DMS114 treated with DMSO at 0.1 percent for 48 hours (cell line): ENCODE measurements around the gene ZNF76.

Source experiments
- DNase-seq: peaks from one replicate; lab custom pipeline; 2025; ENCODE audit not compliant: unreplicated experiment; lab: John Stamatoyannopoulos, UW

Gene ZNF76

DNA sequence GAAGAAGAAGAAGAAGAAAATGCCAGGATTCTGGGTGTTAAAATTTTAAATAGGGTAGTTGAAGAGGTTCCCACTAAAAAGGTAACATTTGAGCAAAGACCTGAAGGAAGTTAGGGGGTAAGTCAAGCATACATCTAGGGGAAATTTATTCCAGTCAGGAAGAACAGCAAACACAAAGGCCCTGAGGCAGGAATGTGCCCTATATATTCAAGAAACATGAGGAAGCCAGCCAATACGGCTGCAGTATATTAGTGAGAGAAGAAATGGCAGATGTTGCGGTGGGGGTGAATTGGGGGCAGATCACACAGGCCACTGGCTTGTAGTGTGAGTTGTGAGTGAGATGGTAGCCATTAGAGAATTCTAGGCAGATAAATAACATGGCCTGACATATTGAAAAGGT lies 6.0 kb downstream of the ZNF76 start:
- DNase-seq, result no peak

DNA sequence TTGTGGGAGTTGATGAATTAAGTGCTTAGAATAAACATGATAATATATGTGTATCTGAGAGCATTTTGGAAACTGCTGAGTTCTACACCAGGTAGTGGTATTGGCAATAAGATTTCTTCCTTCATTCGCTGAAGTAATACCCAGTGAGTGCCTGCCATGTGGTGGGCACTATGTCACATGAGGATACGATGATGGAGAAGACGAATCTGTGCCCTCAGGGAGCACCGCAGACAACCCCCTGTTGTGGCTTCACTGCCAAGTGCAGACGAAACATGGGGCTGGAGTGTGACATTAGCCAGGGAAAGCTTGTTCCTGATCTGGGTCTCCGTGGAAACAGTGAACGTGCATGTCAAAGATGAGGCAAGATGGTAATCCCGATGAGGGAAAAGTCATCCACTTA lies 7.9 kb downstream of the ZNF76 start:
- DNase-seq, result no peak

DNA sequence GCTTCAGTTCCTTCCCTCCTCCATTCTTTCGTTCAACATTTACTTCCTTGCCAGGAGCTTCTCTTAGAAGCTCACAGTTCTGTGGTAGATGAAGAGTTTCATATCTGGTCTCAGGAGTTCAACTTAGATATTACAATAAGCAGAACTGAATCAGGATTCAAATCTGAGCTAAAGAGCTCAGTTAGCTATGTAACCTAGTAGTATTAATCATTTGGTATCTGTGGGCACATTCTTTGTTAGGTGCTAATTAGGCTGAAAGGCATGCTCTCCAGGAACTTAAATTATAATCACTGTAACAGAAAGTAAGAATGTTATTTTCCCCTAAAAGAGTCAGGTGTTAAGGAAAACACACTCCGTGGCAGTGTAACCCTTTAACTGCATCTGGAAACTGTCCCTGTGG lies 8.4 kb downstream of the ZNF76 start:
- no peak for DNase-seq

DNA sequence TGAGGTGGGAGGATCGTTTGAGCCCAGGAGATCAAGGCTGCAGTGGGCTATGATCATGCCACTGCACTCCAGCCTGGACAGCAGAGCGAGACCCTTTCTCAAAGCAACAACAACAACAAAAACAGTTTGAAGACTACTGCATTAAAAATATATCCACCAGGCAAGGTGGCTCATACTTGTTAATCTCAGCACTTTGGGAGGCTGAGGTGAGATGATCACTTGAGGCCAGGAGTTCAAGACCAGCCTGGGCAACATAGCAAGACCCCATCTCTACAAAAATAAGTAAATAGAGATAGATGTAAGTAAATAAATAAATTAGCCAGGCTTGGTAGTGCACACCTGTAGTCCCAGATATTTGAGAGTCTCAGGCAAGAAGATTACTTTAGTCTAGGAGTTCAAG lies 12.5 kb downstream of the ZNF76 start:
- DNase-seq, result no peak

DNA sequence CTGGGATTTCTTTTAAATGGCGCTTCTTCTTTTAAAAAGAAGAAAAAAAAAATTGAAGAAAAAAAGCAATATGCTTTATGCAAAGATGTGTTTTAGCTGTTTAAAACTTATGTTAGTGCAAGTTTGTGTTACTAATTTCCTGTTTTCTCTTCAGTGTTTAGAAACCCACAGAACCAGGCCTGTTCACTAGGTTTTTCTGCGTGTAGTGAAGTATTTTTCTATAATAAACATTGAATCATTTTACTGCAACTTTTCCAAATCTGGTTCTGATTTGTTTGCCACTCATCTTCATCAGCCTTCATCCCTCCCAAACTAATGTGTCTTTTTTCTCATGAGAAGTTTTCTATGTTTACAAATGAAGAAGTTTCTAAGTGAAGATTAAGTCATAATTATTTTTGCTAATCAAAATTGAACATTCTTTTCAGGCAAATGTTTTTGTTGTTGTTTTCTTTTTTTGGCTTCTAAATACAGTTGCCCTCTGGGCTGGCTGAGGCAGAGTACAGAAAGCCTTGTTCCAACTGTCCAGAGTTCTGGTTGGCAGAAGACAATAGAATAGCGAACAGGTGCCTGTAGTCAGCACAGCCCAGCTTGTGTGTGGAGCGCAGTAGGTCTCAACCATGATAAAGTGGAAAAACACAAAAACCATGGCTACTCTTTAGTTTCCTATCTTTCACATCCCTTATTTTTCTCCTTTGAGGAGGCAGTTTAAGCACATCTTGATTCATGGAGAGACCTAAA lies 14.5 kb downstream of the ZNF76 start:
- DNase-seq, result no peak

DNA sequence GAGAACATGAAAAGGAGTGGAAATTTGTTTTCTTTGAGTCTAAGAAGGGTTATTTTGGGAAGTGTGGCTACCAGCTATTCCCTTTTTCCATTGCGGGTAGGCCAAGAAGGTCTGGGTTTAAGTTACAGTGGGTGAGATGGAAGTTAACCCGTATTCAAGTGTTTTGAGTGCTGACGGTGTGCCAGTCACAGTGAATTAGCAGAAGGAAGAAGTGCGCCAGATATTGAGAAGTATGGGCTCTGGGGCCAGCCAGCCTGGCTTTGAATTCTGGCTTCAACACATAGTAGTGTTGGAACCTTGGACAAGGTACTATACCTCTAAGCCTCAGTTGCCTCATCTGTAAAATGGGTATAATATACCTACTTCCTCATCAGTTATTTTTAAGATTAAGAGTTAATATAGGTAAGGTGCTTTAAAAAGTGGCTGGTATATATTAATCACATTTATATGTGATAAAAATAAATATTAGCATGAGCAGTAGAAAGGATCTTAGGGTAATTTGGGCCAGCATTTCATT lies 16.3 kb downstream of the ZNF76 start:
- DNase-seq, result no peak

DNA sequence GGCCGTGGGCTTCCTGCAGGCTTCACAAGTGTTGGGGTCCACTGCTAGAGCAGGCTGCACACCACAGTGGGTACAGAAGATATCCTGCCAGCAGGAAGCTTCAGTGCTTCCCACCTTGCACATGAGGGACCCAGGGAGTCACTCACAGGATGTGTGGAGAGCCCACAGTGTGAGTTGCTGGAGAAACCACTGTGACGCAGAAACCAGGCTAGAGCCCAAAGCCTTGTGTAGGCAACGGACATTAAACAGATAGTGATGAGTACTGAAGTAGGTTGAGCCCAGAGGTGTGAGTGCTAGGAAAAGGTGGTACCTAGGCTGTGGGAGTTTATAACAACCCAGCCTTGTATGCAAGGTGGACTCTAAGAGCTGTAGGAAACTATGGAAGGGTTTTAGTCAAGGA lies 19.2 kb downstream of the ZNF76 start:
- no peak for DNase-seq

DNA sequence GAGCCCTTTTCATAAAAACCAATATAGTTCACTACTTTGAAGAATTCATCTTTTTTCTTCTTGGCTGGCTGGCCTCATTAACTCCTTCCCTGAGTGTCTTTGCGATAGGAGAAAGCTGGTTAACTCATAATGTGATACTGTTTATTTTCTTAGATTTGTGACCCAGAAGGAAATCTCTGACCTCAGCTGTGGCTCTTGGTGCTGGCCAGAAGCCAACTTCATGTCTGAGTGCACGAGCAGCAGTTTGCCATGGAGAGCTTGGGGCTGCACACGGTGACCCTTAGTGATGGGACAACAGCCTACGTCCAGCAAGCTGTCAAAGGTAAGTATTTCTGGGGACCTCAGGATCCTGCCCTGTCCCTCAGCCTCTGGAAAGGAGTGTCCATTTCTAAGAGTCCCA lies 21.4 kb downstream of the ZNF76 start:
- no peak for DNase-seq

DNA sequence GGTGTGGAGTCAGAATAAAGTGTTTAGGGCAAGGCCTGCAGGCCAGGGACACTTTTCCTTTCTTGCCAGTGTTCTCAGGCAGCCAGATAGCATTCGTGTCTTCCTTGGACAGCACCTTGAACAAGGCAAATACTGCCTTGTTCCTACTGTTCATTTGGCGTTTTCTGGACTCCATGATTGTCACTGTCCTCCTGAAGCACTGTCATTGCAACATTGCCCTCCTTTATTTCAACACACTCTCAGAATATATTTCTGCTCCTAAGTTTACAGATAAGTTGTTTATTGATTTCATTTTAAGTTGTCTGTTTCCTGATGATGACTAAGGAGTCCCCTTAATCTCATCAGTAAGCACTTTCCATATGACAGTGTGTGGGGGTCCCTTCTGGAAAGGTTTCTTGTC lies 22.9 kb downstream of the ZNF76 start:
- DNase-seq, result no peak

DNA sequence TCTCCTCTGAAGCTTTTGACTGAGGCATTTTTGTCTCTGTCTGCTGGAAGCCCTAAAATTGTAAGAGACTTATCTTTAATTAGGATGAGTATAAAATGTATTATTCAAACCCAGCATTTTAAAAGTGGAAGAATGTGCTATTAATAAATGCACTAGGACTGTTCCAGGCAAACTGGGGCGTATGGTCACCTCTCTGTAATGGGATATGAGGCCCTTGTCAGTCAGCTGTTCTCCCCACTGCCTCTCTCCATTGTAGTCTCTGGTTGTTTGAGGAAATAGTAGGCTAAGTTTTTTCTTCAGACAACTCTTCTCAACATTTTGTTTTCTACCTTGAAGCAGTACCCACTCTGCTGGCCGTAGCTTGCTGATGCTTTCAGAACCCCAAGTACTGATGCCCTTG lies 23.8 kb downstream of the ZNF76 start:
- no peak for DNase-seq

DNA sequence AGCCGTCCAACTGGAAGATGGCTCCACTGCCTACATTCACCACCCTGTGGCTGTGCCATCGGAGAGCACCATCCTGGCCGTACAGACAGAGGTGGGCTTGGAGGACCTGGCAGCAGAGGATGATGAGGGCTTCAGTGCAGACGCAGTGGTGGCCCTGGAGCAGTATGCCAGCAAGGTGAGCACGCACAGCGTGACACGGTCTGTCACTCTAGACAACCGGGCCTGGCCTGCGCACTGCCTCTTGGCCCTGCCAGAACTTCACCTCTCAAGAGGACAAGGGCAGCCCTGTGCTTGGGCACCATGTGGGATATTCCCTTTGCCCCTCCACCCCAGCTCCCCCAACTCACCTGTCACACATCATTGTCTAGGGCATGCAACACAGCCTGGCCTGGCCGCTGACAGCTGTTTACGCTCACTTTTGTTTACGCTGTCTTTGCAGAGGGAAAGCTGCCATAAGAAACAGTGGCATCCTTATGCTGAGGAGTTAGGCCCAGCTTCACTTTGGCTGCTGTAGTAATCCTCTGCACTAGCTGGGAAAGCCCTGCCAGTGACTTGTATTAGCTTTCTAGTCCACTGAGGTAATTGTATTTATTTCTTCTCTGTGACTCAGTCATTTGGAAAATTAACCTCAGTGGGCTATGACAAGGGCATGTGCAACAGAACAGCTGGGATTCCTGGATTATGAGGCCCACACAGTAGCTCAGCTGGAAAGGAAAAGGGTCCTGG lies 28.3 kb downstream of the ZNF76 start:
- DNase-seq, result no peak

DNA sequence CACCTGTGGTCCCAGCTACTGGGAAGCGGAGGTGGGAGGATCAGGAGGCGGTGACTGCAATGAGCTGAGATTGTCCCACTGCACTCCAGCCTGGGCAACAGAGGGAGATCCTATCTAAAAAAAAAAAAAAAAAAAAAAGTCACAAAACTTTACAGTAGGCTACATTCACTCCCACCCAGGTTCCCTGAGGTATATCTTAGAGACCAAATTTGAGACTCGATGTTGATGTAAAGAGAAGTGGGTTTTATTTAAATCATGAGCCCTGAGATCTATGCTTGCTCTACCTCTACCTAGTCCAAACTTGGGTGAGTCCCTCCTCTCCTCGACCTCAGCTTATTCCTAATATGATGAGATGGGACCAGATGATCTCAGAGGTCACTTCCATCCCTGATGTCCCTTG lies 29.3 kb downstream of the ZNF76 start:
- no peak for DNase-seq

DNA sequence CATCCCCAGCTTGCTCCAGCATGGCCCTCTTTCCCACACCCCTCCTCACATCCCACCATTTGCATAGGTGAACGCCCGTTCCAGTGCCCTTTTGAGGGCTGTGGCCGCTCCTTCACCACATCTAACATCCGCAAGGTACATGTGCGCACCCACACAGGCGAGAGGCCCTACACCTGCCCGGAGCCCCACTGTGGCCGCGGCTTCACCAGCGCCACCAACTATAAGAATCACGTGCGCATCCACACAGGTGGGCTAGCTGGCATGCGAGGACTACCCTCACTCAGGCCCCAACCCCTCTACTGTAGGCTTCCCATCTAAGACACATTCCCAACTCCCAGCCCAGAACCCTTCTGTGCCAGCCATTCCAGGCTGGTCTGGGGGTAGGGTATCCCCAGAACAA lies 32.0 kb downstream of the ZNF76 start:
- DNase-seq, result no peak

DNA sequence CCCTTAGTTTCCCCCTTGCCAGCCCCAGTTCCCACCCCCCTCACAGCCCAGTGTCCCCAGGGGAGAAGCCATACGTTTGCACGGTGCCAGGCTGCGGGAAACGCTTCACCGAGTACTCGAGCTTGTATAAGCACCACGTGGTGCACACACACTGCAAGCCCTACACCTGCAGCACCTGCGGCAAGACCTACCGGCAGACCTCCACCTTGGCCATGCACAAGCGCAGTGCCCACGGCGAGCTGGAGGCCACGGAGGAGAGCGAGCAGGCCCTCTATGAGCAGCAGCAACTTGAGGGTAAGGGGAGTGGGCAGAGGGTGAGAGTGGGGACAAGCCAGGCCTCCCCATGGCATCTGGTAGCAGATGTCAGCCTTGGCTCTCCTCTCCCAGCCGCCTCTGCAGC lies 33.0 kb downstream of the ZNF76 start:
- no peak for DNase-seq

DNA sequence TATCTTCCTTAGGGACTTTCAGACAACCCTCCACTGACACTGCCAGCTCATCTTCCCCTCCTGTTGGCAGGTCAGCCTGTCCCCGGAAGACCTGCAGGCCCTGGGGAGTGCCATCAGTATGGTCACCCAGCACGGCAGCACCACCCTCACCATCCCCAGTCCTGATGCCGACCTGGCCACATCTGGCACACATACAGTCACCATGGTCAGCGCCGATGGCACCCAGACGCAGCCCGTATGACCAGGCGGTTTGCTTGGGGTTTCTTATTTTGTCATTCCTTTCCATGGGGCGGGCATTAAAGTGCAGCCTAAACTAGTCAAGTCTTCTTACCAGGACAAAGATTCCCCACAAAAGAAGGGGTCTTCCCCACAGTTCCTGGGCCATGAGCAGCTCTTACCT lies 34.1 kb downstream of the ZNF76 start:
- DNase-seq, result no peak

DNA sequence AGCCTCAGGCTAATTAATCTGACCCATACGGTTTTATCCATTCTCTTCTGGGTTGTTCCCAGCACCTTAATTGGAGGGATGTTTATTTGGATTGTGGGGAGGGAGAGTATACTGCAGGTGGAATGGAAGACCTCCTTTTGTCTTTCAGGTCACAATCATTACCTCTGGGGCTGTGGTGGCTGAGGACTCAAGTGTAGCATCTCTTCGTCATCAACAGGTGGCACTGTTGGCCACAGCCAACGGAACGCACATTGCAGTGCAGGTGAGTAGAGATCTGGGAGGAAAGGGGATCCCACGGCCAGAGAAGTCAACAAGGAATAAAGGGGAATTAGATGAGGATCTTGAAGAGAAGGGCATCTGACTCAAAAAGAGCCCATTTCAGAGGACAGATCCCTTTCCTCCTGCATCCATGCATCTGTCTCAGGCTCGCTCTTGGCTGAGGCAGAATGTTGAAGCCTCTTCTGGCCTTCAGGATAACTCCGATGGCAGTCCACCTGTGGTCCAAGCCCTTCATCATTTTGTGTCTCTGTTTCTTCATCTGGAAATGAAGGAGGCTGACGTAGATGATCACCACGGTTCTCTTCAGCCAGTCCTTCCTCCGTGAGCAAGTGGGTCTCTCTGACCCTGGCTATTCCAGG lies 34.9 kb downstream of the ZNF76 start:
- no peak for DNase-seq

DNA sequence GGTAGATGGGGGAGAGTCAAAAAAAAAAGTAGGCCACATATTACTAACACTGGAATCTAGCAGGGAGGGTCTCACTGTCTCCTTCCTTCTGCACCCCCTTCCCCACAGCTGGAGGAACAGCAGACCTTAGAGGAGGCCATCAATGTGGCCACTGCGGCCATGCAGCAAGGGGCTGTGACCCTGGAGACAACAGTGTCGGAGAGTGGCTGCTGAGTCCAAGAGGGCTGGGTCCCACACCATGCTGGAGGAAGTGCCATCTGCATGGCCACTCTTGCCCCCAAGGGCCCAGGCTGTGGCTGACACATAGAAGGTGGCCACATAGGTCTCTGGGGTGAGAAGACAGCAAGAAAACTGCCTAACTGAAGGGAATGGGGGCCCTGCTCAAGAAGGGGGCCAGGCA lies 35.5 kb downstream of the ZNF76 start:
- no peak for DNase-seq

DNA sequence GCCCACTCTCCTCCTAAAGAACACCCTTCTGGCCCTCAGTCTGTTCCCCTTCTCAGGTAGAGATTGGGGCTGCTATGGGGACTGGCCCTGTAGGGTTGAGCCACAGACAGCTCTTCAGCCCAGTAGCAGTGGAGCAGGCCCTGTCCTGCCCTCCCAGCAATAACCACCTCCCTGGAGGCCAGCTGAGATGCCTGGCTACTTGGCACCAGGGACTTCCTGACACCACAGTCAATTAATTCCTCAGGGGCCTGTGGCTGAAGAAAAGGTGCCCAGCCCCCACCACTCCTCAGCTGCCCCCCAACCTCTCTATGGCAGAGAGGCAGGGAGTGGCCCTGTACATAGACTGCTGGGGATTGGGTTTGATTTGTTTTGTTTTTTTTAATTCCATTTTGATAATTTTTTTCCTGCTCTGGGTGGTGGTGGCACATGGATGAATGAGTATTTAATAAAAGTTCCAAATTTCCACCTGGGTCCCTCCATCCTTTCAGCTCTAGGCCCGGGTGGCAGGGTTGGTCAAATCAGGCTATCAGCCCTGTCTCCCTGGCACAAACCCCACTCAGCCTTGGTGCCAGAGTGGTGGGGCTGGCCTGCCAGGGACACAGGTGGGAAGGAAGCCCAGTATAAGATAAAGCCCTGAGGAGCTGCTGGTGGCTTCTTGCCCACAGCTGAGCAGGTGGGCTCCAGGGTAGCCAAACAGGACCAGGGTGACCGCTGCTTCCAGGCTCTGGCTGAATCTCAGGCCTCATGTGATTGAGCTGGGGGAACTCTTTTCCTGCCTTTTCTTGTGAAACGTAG lies 36.2 kb downstream of the ZNF76 start:
- no peak for DNase-seq

DNA sequence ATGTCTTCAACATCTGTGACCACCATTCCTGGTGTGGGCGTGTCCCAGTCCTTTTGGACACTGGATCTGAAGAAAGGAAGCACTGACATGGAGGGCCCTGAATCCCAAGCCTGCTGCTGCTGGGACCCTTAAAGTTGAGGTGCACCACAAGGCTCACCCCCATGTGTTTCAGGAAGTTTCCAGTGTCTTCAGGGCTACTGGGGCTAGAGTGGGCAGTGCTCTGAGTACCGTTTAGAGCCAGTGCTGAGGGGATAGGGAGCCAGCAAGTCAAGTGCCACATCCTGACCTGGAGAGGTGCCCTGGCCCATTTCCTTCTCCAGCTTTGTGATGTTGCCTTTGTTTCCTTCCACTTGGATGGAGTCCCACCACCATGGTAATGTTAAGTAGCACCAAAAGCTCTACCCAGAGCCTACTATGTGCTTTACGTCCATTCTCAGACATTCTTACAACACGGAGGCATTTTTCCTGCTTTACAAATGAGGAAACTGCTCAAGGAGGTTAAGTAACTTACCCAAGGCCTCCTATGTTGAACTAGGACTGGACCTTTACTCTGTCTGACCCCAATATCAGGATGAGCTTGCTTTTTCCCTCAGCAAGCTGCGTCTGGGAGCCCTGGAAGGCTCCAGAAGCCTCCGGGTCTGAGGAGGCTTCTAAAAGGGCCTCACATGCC lies 37.5 kb downstream of the ZNF76 start:
- DNase-seq, result no peak

DNA sequence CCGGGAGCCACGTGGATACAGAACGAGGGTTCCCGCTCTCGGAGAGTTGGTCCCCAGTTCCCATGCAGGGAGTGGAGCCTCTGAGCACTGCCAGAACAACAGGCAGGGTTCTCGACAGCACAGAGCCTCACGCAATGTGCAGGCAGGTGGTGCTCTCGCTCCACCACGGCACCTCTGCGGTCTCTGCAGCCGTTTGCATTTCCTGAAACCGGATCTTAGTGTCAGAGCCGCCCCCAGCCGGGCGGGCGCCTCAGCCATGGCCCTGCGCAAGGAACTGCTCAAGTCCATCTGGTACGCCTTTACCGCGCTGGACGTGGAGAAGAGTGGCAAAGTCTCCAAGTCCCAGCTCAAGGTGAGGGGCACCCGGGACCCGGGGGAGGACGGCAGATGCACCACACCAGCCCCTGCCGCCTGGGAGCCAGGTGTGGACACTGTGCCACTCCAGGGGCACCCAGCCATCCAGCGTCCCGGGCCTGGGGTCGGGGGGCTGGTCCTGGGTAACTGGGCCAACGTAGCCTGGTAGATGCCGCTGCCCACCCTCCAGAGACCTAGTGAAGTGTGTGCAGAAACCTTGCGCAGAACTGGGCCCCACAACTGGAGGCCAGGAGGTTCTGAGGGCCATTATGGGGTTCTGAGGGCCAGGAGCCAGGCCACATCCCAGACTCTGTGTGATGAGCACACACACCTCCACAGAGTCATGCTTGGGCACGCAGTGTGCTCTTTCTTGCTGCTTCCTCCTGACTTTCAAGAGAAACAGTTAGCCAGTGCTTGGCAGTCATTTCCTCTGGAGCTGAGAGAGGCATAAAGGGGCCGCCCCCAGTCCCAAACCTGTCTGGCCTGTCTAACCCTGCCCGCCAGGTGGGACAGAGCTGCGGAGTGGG lies 38.3 kb downstream of the ZNF76 start, which contains the start of gene DEF6:
Gene DEF6, plus strand, starts transcription at position 218 of the 881 bp plus-strand sequence. Its CDS starts 39 bp downstream, at position 257.
- DNase-seq, result no peak
